ENCODE results near the gene DKK1.

GRCh38 chr10:52357971-52358370 lies 43.9 kb downstream of the DKK1 start:
- TF ChIP-seq ZNF274 (IDR thresholded peaks at IDR 0.05; ENCODE audit: low read depth, low read length) (no peak), SUZ12 (IDR thresholded peaks at IDR 0.05; ENCODE audit: extremely low read depth, insufficient read depth, insufficient read length) (no peak)

Data from NT2/D1 (cell line).